ENCODE data around the gene RHOF. TPM values are rescaled to one million over a fixed set of nuclear protein-coding genes. Genes with fewer than 3 reads are reported as not detected.

RHOF gene
- total RNA-seq, 1 experiment from 2014 or later = 232 TPM

GRCh38 chr12:121839106-121839992 lies 45.9 kb upstream of the RHOF start:
- BruUV-seq (replicated peaks) = no TSS peak
- peak; percentile 96 for ATAC-seq
- Histone ChIP-seq H3K36me3 (ENCODE audit: low read depth, low read length) (no peaks in the 10 kb centered on the region), H3K9me3 (ENCODE audit: low read length) (no peaks in the 10 kb centered on the region), H3K9me2 (replicated peaks; ENCODE audit: low read length) (no peaks in the 10 kb centered on the region), H3K27me3 (ENCODE audit: low read length) (no peaks in the 10 kb centered on the region), H3F3A (ENCODE audit: low read length, unreplicated experiment) (no peaks in the 10 kb centered on the region), H3K4me1 (ENCODE audit: insufficient read depth, low read length) (0 out of 2 replicates have a peak, but pooled peaks cover 4% of the 10 kb centered on the region), H3K27ac (ENCODE audit: low read length) (peak overlapping the region; percentile 12; the same call in 1 of the 2 replicates), H3K4me2 (ENCODE audit: low read length) (peak overlapping the region; percentile 90), H3K9ac (ENCODE audit: low read length) (peak overlapping the region; percentile 73), H4K20me1 (ENCODE audit: low read length) (no peaks in the 10 kb centered on the region), H3K79me2 (ENCODE audit: low read length) (no peaks in the 10 kb centered on the region), H3K4me3 (ENCODE audit: low read length) (peak overlapping the region; percentile 79), H2AFZ (ENCODE audit: low read length) (peak overlapping the region; percentile 89)
- peak; percentile 100 for DNase-seq
- TF ChIP-seq, protein P1, sequence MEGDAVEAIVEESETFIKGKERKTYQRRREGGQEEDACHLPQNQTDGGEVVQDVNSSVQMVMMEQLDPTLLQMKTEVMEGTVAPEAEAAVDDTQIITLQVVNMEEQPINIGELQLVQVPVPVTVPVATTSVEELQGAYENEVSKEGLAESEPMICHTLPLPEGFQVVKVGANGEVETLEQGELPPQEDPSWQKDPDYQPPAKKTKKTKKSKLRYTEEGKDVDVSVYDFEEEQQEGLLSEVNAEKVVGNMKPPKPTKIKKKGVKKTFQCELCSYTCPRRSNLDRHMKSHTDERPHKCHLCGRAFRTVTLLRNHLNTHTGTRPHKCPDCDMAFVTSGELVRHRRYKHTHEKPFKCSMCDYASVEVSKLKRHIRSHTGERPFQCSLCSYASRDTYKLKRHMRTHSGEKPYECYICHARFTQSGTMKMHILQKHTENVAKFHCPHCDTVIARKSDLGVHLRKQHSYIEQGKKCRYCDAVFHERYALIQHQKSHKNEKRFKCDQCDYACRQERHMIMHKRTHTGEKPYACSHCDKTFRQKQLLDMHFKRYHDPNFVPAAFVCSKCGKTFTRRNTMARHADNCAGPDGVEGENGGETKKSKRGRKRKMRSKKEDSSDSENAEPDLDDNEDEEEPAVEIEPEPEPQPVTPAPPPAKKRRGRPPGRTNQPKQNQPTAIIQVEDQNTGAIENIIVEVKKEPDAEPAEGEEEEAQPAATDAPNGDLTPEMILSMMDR (conservative IDR thresholded peaks at IDR 0.05; ENCODE audit: low read depth, low read length) = no peak; the same call in 1 of the 2 replicates
- ChIA-PET POLR2A (ENCODE audit: unreplicated experiment) (interaction anchor here (0.6 kb wide), 1 partner anchor 111 kb away, joined by 3 read pairs; no protein-coding TSS in a partner anchor), CTCF (no interaction called here)
- intact Hi-C loops (cut with micrococcal nuclease) = loop anchor here (1.0 kb wide), 1 partner anchor 49 kb away; the partner anchor contains the start of gene PSMD9

DNA sequence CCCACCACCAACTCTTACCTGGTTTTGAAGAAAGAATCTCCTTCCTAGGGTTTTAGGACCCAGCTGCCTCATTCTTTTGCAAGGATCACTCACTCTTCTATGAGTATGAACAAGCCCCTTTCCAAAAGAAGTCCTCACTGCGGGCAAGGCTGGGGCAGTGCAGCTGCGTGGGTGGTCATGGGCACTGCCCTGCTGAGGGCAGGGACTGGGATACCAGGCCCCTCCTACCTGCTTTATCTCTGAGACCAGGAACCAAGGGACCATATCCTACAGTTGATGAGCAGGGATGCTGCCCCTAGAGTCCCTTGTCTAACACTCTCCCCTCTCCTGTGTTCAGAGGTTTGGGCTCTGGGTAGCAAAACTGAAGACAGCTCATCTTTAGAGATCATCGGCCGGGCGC lies 44.6 kb upstream of the RHOF start:
- Histone ChIP-seq H3K9ac (ENCODE audit: low read length) (no peak overlapping the region), H3K79me2 (ENCODE audit: low read length) (no peaks in the 10 kb centered on the region), H3K9me2 (replicated peaks; ENCODE audit: low read length) (no peaks in the 10 kb centered on the region), H3K36me3 (ENCODE audit: low read depth, low read length) (no peaks in the 10 kb centered on the region), H3F3A (ENCODE audit: low read length, unreplicated experiment) (no peaks in the 10 kb centered on the region), H4K20me1 (ENCODE audit: low read length) (no peaks in the 10 kb centered on the region), H3K27ac (ENCODE audit: low read length) (no peak overlapping the region), H3K4me2 (ENCODE audit: low read length) (no peak overlapping the region), H3K4me1 (ENCODE audit: insufficient read depth, low read length) (0 out of 2 replicates have a peak, but pooled peaks cover 4% of the 10 kb centered on the region), H3K4me3 (ENCODE audit: low read length) (no peak overlapping the region), H2AFZ (ENCODE audit: low read length) (no peak overlapping the region), H3K27me3 (ENCODE audit: low read length) (no peaks in the 10 kb centered on the region), H3K9me3 (ENCODE audit: low read length) (no peaks in the 10 kb centered on the region)
- no TSS peak for BruUV-seq (replicated peaks)
- DNase-seq (no peak), ATAC-seq (no peak)
- intact Hi-C loops (cut with micrococcal nuclease) = no loop called here
- ChIA-PET CTCF (interaction anchor here (0.6 to 1.1 kb wide), 4 partner anchors 10 to 61 kb away, joined by 3 to 7 read pairs (median 3); no protein-coding TSS in a partner anchor), POLR2A (ENCODE audit: unreplicated experiment) (interaction anchor here (0.7 kb wide), 1 partner anchor 438 kb away, joined by 3 read pairs; no protein-coding TSS in a partner anchor)
- no peak for TF ChIP-seq EZH2phosphoT487 (IDR thresholded peaks at IDR 0.05; ENCODE audit: borderline replicate concordance, low read length)
- TF ChIP-seq EZH2 (IDR thresholded peaks at IDR 0.05; ENCODE audit: low read length, unreplicated experiment) = no peak
- TF ChIP-seq, protein P1 (conservative IDR thresholded peaks at IDR 0.05; ENCODE audit: low read depth, low read length) = no peak

Measured in PC-3 (cell line).